Mononuclear cell (primary cell): ENCODE measurements around the gene CGB3. TPM values are rescaled to one million over a fixed set of nuclear protein-coding genes. Genes with fewer than 3 reads are reported as not detected.
"Not testable (repeated sequence)": the region's sequence is repeated elsewhere in the genome, so short reads cannot be mapped to it uniquely, and the experiment has no call there.

Experiments
- H3K27me3 ChIP-seq: 2 replicates; pipeline ENCODE4 v1.6.0; 2011; ENCODE audit warnings: low read length, control low read depth; ENCODE audit not compliant: insufficient read depth
- H3K4me1 ChIP-seq: 2 replicates; pipeline ENCODE4 v1.5.1; 2011; ENCODE audit warnings: mild to moderate bottlenecking, low read length, control low read depth; ENCODE audit not compliant: insufficient read depth
- H3K4me3 ChIP-seq: 2 replicates; pipeline ENCODE4 v1.5.1; 2011; ENCODE audit warnings: mild to moderate bottlenecking, low read length, moderate library complexity
- H3K9me3 ChIP-seq: 2 replicates; pipeline ENCODE4 v1.5.1; 2011; ENCODE audit warnings: low read depth, mild to moderate bottlenecking, control low read depth, low read length
- total RNA-seq: library from RNA; depleted of rRNA; stranded (reverse); fragments of >200 nt; gene quantifications from one replicate; pipeline ENCODE4 v1.2.3, GENCODE V29; 2012

The CGB3 gene
- total RNA-seq, result not detected

DNA sequence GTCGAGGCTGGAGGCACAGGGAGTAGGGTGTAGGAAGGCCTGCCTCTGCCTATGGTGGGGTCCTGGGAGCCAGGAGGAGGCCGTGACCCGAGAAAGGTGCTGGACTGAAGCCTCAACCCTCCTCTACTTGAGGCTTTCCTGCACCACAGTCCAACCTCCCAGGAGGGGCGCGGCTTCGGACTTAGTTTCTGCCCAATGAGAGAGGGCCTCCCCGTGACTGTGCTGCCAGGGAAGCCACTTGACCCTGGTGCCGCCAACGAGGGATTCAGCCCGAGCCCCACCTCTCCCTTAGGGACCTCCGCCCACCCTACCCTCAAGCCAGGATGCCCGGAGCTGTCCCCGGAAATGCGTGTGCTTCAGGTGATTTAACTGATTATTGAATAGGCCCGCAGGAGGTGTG is at the start of gene CGB3:
CGB3 (minus strand) TSS at position 101 of the 400 bp plus-strand sequence. CDS start 362 bp downstream, outside the sequence.
- not testable (repeated sequence) for H3K4me1 ChIP-seq, H3K27me3 ChIP-seq, H3K4me3 ChIP-seq, H3K9me3 ChIP-seq

DNA sequence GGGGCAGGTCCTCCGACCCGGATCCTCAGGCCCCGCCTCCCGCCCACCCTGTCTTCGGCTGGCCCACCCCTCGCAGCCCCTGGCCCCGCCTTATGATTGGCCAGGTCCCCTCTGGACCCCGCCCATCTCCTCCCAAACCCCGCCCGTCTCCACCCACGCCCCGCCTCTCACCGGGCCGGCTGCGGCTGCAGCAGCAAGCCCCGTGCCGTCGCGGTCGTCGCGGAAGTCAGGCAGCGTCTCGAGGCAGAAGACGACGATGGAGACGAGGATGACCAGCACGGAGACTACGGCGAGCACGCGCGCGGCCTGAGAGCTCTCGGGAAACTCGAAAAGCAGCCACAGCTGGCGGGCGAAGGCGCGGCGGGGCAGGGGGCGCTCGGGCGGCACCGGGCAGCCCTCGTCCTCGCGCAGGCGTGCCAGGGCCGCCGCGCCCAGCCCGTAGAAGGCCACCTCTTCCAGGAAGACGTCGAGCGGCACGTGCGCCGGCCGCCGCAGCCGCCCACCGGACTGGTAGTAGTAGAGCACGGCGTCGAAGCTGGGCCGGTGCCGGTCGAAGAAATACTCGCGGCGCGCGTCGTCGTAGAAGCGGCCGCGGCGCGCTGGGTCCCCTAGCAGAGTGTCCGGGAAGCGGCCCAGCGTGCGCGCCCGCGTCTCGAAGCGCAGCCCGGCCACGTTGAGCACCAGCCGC is 47.9 kb upstream of the CGB3 start:
- no peaks in the 10 kb centered on the region for H3K9me3 ChIP-seq
- H3K4me3 ChIP-seq, result no peak overlapping the region
- H3K4me1 ChIP-seq, result no peaks in the 10 kb centered on the region
- peaks cover 29% of the 10 kb centered on the region for H3K27me3 ChIP-seq

DNA sequence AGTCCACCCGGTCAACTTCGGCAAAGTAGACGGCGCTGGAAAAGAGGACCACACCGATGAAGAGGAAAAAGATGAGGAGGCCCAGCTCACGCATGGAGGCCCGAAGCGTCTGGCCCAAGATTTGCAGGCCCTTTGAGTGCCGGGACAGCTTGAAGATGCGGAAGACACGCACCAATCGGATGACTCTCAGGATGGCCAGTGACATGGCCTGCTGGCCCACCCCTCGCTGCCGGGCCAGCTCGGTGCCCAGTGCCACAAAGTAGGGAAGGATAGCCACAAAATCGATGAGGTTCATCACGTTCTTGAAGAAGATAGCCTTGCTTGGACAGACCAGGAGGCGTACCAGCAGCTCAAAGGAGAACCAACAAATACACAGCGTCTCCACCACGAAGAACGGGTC is 46.3 kb upstream of the CGB3 start:
- Histone ChIP-seq H3K9me3 (no peaks in the 10 kb centered on the region), H3K4me3 (no peak overlapping the region), H3K27me3 (peaks cover 40% of the 10 kb centered on the region), H3K4me1 (no peaks in the 10 kb centered on the region)

DNA sequence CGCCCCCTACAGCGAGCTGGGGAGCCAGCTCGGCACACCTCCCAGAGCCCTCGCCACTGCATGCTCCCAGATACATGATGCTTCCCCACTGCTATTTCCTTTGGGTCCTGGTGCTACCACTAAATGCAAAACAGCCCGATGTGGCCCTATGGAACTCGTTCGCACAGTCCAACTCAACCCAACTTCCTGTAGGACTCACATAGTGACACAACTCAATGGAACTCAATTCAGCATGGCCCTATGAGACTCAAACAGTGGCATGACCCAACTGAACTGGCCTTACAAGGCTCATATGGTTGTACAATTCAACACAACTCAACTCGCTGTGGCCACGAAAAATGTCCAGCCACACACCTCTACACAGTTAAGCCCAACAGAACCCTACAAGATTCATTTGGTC is 44.9 kb upstream of the CGB3 start:
- Histone ChIP-seq H3K9me3 (no peaks in the 10 kb centered on the region), H3K27me3 (peaks cover 42% of the 10 kb centered on the region), H3K4me1 (no peaks in the 10 kb centered on the region), H3K4me3 (no peak overlapping the region)

DNA sequence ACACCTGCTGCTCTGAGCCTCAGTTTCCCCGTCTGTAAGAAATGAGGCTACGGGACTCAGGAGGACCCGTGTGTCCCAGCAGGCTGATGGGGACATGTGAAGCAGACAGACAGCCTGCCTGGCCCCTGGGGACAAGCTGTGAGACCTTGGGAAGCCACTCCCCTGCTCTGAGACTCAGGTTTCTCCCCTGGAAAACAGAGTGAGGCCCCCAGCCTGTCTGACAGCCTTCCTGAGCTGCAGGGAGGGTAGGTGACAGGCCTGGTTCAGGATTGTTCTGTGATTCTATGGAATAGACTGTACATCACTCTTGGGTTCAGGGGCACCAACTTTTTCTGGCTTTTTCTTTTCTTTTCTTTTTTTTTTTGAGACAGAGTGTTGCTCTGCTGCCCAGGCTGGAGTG is 43.4 kb upstream of the CGB3 start:
- Histone ChIP-seq H3K4me3 (no peak overlapping the region), H3K9me3 (no peaks in the 10 kb centered on the region), H3K4me1 (no peaks in the 10 kb centered on the region), H3K27me3 (peaks cover 30% of the 10 kb centered on the region)

DNA sequence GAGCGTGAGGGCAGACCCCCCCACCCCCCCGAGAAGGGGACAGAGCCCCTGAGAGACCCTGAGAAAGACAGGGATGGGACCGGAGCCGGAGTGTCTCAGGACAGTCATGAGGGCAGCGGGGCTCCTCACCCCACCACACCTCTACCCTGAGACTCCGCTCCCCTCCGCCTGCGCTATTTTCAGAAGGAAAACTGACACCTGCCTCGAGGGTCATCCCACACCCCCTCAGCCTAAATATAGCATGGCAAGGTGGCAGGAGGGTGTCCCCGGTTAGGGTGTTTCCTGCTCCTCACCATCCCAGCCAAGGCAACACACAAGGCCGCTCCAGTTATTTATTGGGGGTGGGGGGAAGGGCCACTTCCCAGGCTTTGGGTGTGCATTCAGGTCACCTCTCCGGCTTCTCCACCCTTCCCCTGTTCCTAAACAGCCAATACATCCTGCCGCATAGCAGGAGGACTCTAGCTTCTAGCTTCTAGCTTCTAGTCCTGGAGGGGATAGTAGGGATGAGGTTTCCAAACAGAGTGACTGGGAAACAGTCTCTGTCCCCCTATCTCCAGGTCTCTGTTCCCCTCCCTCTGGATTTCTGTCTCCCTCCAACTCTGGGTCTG is 41.9 kb upstream of the CGB3 start:
- Histone ChIP-seq H3K9me3 (no peaks in the 10 kb centered on the region), H3K4me1 (no peaks in the 10 kb centered on the region), H3K27me3 (peaks cover 29% of the 10 kb centered on the region), H3K4me3 (no peak overlapping the region)

DNA sequence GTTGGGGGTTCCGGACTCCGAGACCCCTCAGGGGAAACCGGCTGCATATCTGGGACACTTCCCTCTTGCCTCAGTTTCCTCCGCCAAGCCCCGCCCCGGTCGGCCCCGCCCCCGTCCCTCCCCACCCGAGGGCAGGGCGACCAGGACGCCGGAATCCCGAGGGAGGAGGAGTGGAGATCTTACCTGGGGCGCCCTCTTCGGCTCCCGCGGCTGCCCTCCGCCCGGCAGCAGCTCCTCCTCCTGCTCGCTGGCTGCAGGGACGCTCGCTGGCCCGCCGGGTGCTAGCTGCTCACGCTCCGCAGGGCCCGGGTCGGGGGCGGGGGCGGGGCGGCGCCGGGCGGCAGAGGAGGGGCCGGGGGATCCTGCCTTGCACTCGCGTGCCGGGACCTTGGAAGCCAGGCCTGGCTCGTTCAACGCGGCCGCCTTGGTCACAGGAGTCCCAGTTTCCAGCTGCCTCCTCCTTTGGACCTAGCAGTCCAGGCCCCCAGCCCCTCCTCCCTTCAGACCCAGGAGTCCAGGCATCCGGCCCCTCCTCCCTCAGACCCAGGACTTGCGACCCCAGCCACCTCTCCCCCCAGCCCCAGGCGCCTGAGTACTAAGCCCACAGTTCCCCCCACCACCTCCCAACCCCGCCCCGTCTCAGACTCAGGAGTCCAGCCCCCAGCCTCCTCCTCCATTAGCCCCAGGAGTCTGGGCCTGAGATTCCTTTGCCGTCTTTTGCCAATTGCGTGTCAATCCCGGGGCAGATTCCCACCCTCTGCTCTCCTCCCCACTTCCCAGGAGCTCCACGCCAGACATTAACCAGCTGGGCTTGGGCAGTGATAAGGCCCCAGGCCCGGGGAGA is 40.9 kb upstream of the CGB3 start, which contains the start of gene NTF4:
NTF4 (minus strand) TSS at position 51 of the 844 bp plus-strand sequence. CDS start 2,821 bp downstream, outside the sequence.
- Histone ChIP-seq H3K27me3 (peaks cover 32% of the 10 kb centered on the region), H3K4me3 (no peak within 1 kb of the TSS), H3K9me3 (no peaks in the 10 kb centered on the region), H3K4me1 (no peaks in the 10 kb centered on the region)

DNA sequence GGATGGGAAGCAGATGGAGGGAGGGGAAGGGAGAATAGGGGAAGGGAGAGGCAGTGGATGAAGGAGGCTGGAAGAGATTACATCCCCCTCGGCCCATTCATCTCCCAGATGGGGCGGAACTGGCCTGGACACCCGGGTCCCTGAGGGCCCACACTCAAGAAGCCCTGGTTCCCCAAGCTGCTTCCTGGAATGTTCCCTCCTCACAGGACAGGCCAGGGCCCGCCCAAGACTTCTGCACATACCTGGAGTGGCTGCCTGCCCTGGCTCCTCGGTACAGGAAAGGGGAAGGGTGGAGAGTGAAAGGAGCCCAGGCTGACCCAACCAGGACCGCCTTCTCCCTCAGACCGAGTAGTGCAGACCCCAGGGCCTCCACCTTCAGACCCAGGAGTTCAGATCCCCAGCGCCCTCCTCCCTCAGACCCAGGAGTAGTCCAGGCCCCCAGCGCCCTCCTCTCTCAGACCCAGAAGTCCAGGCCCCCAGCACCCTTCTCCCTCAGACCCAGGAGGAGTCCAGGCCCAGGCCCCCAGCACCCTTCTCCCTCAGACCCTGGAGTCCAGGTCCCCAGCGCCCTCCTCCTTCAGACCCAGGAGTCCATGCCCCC is 40.0 kb upstream of the CGB3 start:
- Histone ChIP-seq H3K27me3 (peaks cover 31% of the 10 kb centered on the region), H3K9me3 (no peaks in the 10 kb centered on the region), H3K4me3 (no peak overlapping the region), H3K4me1 (no peaks in the 10 kb centered on the region)

DNA sequence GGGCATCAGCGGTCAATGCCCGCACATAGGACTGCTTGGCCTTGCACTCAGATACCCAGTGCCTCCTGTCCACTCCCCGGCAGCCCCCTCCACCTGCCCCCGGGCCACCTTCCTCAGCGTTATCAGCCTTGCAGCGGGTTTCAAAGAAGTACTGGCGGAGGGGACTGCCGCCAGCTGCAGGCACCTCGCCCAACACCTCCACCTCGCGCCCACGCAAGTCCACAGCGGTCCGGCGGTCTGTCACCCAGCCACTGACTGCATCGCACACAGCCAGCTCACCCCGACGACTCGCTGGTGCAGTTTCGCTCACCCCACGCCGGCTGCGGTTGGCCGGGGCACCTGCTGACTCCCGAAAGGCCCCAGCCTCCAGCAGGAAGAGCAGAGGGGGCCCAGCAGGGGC is 37.3 kb upstream of the CGB3 start:
- Histone ChIP-seq H3K4me1 (peaks cover 15% of the 10 kb centered on the region), H3K9me3 (no peaks in the 10 kb centered on the region), H3K4me3 (no peak overlapping the region), H3K27me3 (peaks cover 38% of the 10 kb centered on the region)

DNA sequence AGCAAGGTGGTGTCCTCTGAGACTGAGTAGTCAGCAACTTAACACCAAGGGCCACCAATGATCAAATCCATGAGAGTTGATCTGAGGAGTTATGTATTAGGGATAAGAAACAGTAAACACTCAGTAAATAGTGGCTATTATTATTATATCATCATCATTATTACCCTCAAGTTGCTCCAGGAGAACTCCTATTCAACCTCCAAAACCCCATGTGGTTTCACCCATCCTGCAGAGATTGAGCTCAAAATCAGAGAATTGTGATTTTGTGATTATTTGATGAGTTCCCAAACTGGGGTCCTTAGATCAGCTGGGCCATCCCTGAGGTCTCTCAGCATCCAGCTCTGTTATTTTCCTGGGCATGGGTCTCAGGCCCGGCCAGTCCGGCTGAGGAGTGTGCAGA is 36.9 kb upstream of the CGB3 start:
- peaks cover 38% of the 10 kb centered on the region for H3K27me3 ChIP-seq
- no peaks in the 10 kb centered on the region for H3K9me3 ChIP-seq
- no peak overlapping the region for H3K4me3 ChIP-seq
- peaks cover 19% of the 10 kb centered on the region for H3K4me1 ChIP-seq

DNA sequence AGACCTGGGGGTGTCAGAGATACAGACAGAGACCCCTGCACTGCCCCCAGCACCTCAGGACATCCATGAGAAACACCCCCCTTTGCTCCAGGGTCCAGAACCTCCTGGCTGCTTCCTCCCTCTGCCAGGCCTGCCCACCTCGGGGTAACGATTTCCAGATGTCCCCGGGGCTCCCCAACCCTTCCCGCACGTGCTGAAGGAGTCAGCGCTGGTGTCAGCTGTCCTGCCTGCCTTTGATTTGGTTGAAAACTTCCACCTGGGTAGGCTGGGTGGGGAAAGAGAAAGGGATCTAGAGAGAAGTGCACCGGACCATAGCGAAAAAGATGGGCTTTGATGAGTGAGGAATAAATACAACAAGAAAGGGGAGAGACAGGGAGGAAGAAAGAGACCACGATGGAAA is 34.9 kb upstream of the CGB3 start:
- H3K9me3 ChIP-seq, result no peaks in the 10 kb centered on the region
- H3K4me1 ChIP-seq, result peaks cover 22% of the 10 kb centered on the region
- H3K4me3 ChIP-seq, result no peak overlapping the region
- H3K27me3 ChIP-seq, result peaks cover 38% of the 10 kb centered on the region

DNA sequence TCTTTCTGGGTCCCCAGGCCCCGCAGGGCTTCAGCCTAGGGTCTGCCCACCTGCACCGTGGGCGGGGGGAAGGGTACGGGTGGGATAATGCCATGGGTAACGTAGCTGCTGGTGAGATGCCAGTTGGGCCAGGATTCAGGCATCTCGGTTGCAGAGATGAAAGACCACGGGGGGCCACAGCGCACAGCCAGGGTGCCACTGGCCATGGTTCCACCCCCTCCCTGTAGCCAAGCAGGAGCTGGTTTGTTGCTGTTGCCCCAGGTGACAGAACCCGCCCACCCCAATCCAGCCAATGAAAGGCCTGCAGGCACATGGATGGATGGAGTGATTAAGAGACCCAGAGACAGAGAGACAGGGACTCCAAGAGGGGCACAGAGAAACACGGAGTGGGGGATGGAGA is 34.4 kb upstream of the CGB3 start:
- peaks cover 22% of the 10 kb centered on the region for H3K4me1 ChIP-seq
- H3K9me3 ChIP-seq, result no peaks in the 10 kb centered on the region
- no peak overlapping the region for H3K4me3 ChIP-seq
- H3K27me3 ChIP-seq, result peaks cover 36% of the 10 kb centered on the region

DNA sequence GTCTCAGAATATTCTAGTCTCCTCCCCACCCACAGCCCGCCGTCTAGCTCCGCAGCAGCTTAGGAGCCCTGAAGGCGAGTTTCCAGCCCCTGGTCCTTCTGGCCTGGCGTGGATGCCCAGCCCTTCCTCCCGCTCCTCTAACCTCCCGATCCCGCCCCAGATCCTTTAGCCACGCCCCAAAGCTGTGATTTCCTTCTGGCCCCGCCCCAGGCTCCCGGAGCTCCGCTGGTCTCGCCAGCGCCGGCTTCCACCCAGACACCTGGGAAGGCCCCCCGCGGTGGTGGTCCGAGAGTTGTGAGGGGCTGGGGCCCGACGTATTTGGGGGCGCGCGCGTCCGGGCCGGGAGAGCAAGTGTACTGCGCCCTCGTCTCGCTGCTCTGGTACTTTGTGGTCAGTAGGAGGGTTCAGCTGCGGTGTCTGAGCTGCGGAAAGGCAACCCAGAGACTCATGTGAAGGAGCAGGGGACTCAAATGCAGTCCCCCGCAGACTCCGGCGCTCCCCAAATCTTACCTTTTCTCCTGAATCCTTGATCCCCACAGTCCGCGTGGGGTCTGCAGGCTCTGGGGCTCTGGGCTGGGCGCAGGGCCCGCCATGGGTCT is 33.6 kb upstream of the CGB3 start, which contains the start of gene CGB7:
CGB7 (minus strand) TSS at position 114 of the 599 bp plus-strand sequence. CDS start 2,374 bp downstream, outside the sequence.
- Histone ChIP-seq H3K4me1 (peaks cover 22% of the 10 kb centered on the region), H3K27me3 (peaks cover 36% of the 10 kb centered on the region), H3K9me3 (no peaks in the 10 kb centered on the region), H3K4me3 (no peak within 1 kb of the TSS)

DNA sequence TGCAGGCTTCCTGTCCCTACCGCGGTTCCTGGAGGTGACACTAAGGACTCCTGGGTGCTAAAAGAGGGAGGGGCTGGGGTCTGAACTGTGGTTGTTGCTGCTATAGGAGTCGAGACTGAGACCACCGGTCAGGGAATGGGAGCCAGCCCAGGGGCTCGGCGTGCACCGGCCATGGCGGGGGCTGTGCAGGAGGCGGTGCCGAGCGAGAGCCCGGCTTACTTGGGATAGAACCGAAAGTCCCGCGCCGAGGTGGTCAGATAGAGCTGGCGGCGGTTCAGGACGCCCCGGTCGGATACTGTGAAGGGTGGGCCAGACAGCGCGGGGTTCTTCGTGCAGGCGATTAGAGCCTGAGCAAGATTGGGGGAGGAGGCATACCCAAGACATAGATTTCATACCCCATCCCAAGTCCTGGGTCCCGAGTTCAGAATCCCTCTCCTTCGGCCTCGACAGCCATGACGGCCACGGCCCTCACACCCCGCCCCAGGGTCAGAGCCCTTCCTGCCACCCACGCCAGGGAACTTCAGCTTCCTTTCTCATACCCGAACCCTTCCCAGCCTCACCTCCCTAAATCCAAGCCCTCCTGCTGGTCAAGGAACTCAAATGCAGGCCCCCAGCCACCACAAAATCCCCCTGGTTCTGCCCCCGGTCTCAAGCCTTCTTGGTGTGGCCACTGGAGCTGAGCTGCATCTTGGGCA is 32.9 kb upstream of the CGB3 start:
- Histone ChIP-seq H3K4me1 (peaks cover 22% of the 10 kb centered on the region), H3K27me3 (peaks cover 36% of the 10 kb centered on the region)
- not testable (repeated sequence) for H3K4me3 ChIP-seq, H3K9me3 ChIP-seq
